Erythroblast (primary cell): ENCODE data around the gene TCF4.

ENCODE experiments used
- GATA1 ChIP-seq: IDR thresholded peaks from 2 replicates; pipeline ENCODE4 v1.6.1; 2011; ENCODE audit warnings: low read depth, mild to moderate bottlenecking, control low read depth, low read length, moderate library complexity
- POLR2A ChIP-seq: IDR thresholded peaks from 2 replicates; pipeline ENCODE4 v1.6.1; 2011; ENCODE audit warnings: mild to moderate bottlenecking, low read length

DNA sequence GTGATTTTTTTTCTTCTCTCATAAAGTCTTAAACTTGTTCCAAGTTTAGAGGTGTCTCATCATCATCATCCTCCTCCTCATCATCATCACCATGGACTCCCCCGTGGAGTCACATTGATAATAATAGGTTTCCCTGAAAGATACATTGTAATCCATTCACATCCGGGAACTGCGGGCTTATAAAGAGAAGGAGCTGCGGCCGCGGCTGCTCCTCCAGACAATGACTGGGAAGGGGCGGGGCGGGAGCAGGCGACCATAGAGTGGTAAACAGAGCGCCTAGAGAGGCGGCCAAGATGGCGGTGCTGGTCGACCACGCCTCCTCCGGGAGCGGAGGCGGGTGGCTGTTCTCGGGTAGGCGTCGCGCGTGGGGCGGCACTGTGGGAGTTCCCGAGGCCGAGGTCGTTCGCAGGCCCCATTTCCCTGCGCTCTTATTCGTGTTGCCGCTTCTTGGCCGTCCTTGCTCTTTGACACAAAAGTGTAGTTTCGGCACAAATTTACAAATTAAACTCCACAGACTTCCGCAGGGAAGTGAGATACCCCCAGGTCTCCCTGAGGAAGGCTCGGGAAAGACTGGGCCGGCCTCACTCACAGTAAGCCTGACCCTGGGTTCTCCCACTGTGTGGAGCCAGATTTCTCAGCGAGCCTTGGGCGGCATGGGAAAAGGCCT is 1.8 kb upstream of the TCF4 start:
- TF ChIP-seq POLR2A (peak; percentile 84), GATA1 (no peak)
